A673 (cell line): ENCODE results near the gene SGSM2. TPM values are rescaled to one million over a fixed set of nuclear protein-coding genes. Genes with fewer than 3 reads are reported as not detected.
A peak's percentile ranks its signal among the peaks of the same experiment; 100 is the strongest.

ENCODE experiments used
- BruUV-seq: library from RNA; stranded (reverse); fragments of 400-500 nt; replicated peaks from 2 replicates; lab custom pipeline; 2021; lab: Mats Ljungman, UMichigan
- CTCF ChIA-PET: fragments of 300-600 bp; sonication (Branson Sonifier 250); formaldehyde crosslinking; loops from one replicate; lab custom pipeline; 2022; ENCODE audit warnings: antibody characterized with exemption; lab: Charles Lee
- POLR2A ChIA-PET: fragments of 300-600 bp; sonication (Branson Sonifier 250); formaldehyde crosslinking; loops from one replicate; lab custom pipeline; 2022; ENCODE audit warnings: antibody characterized with exemption; ENCODE audit not compliant: low non-redundant PET; lab: Charles Lee
- DNase-seq: peaks from one replicate; pipeline ENCODE4 v3.0.0-alpha.2; 2015; ENCODE audit warnings: low spot score
- H3K27ac ChIP-seq: fragments of 200-600 bp; sonication (generic); 2 replicates; pipeline ENCODE4 v1.5.1; 2016; ENCODE audit warnings: mixed run types, low read depth, mild to moderate bottlenecking, mixed read lengths, antibody characterized with exemption, low read length; ENCODE audit not compliant: poor library complexity, severe bottlenecking
- H3K27me3 ChIP-seq: fragments of 200-600 bp; sonication (generic); replicated peaks from 2 replicates; pipeline ENCODE4 v1.6.1; 2017; ENCODE audit warnings: mixed run types, low read depth, mild to moderate bottlenecking, mixed read lengths, antibody characterized with exemption, low read length; ENCODE audit not compliant: insufficient read depth, poor library complexity
- H3K36me3 ChIP-seq: fragments of 200-600 bp; sonication (generic); 2 replicates; pipeline ENCODE4 v1.6.1; 2016; ENCODE audit warnings: mixed run types, mild to moderate bottlenecking, mixed read lengths, antibody characterized with exemption, low read length; ENCODE audit not compliant: insufficient read depth, poor library complexity, severe bottlenecking
- H3K4me1 ChIP-seq: fragments of 200-600 bp; sonication (generic); 2 replicates; pipeline ENCODE4 v1.6.1; 2017; ENCODE audit warnings: mixed run types, mild to moderate bottlenecking, mixed read lengths, antibody characterized with exemption, low read length; ENCODE audit not compliant: insufficient read depth, poor library complexity, severe bottlenecking
- H3K4me3 ChIP-seq: fragments of 200-600 bp; sonication (generic); 2 replicates; pipeline ENCODE4 v1.5.1; 2016; ENCODE audit warnings: low read depth, mixed run types, mild to moderate bottlenecking, mixed read lengths, low read length; ENCODE audit not compliant: poor library complexity, severe bottlenecking
- H3K9me3 ChIP-seq: fragments of 200-600 bp; sonication (generic); 2 replicates; pipeline ENCODE4 v1.6.1; 2016; ENCODE audit warnings: mixed run types, low read depth, mild to moderate bottlenecking, mixed read lengths, antibody characterized with exemption, low read length; ENCODE audit not compliant: poor library complexity, severe bottlenecking
- CTCF ChIP-seq: fragments of 300-800, 200-600 bp; sonication (generic); conservative IDR thresholded peaks from 2 replicates; pipeline ENCODE4 v1.5.1; 2017; ENCODE audit warnings: low read depth, mild to moderate bottlenecking, antibody characterized with exemption, low read length, moderate library complexity, mixed read lengths
- EZH2 ChIP-seq: fragments of 200-600 bp; sonication (generic); IDR thresholded peaks from 2 replicates; pipeline ENCODE4 v1.6.1; 2017; ENCODE audit warnings: borderline replicate concordance, low read depth, mild to moderate bottlenecking, mixed read lengths, antibody characterized with exemption, low read length; ENCODE audit not compliant: poor library complexity, severe bottlenecking
- intact Hi-C: fragments of 100-400 bp; cut with micrococcal nuclease; formaldehyde crosslinking; loops from one replicate; pipeline ENCODE4 v1.10.0; 2022; ENCODE audit not compliant: unreplicated experiment
- total RNA-seq: library from RNA; stranded (reverse); gene quantifications from 2 replicates; pipeline ENCODE4 v1.2.3, GENCODE V29; 2021

Gene SGSM2
- total RNA-seq, 1 experiment from 2014 or later: 81.2 TPM

GRCh38 chr17:2388683-2389055 is 51.4 kb downstream of the SGSM2 start:
- no peaks in the 10 kb centered on the region for H3K9me3 ChIP-seq
- peaks cover 11% of the 10 kb centered on the region for H3K36me3 ChIP-seq
- H3K4me3 ChIP-seq: no peak overlapping the region
- TF ChIP-seq EZH2: no peak
- no peak for TF ChIP-seq CTCF
- peaks cover 9% of the 10 kb centered on the region for H3K4me1 ChIP-seq
- H3K27ac ChIP-seq: no peak overlapping the region
- DNase-seq: peak; percentile 41
- ChIA-PET POLR2A (no interaction called here), CTCF (interaction anchor here (1.2 kb wide), 1 partner anchor 27 kb away, joined by 4 read pairs; no protein-coding TSS in a partner anchor)
- intact Hi-C loops: loop anchor here (10.0 kb wide), 1 partner anchor 296 kb away; no protein-coding TSS in a partner anchor
- no TSS peak for BruUV-seq
- H3K27me3 ChIP-seq: no peaks in the 10 kb centered on the region

DNA sequence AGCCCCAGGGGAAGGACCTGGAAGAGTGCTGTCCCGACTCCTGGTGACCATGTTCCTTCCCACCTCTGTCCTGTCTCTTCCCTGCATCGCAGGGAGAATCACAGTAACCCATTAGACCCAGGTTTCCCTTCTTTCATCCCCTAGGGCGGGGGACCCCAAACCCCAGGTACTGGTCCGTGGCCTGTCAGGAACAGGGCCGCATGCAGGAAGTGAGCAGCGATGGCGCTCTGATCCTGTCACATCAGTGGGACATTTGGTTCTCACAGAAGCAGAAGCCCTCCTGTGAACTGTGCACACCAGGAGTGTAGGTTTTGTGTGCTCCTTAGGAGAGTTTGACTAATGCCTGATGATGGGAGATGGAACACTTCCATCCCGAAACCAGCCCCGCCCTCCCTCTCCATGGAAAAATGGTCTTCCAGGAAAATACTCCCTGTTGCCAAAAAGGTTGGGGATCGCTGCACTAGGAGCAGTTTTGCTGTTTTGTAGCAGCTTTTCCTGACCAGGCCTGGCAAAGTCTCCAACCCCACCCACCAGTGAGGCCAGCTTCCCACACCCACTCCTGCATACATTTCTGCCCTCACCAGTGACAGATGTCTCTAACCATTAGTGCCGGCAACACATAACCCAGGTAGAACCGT is 53.0 kb downstream of the SGSM2 start:
- Histone ChIP-seq H3K4me3 (no peak overlapping the region), H3K27ac (no peak overlapping the region), H3K4me1 (peaks cover 23% of the 10 kb centered on the region), H3K27me3 (no peaks in the 10 kb centered on the region), H3K9me3 (no peaks in the 10 kb centered on the region), H3K36me3 (peaks cover 11% of the 10 kb centered on the region)
- TF ChIP-seq CTCF (no peak), EZH2 (no peak)
- intact Hi-C loops: no loop called here
- DNase-seq: no peak
- BruUV-seq: no TSS peak
- CTCF ChIA-PET: no interaction called here
- POLR2A ChIA-PET: no interaction called here

- Histone ChIP-seq H3K4me3 (peak overlapping the region; percentile 78), H3K9me3 (no peaks in the 10 kb centered on the region), H3K27ac (peak overlapping the region; percentile 100), H3K4me1 (peaks cover 37% of the 10 kb centered on the region), H3K36me3 (peaks cover 9% of the 10 kb centered on the region), H3K27me3 (no peaks in the 10 kb centered on the region)
- ChIA-PET CTCF (interaction anchor here (1.4 to 1.8 kb wide), 2 partner anchors 9 to 24 kb away, joined by 3 to 9 read pairs; no protein-coding TSS in a partner anchor), POLR2A (no interaction called here)
- TF ChIP-seq EZH2 (no peak), CTCF (no peak)
- DNase-seq: no peak
- BruUV-seq: no TSS peak
- intact Hi-C loops: no loop called here
These were observed 54.4 kb downstream of the SGSM2 start for GRCh38 chr17:2391597-2392251.
